ELF-1 (cell line): Measurements from ENCODE around the gene THSD7A.

Experiments
- DNase-seq: peaks from one replicate; pipeline ENCODE4 v3.0.0-alpha.2; 2016; ENCODE audit warnings: low read depth, low spot score

THSD7A gene

GRCh38 chr7:11831736-11832495, at the start of gene THSD7A:
THSD7A (minus strand) TSS chr7:11832198; CDS start chr7:11831946, 252 bp downstream.
- DNase-seq, result peak; percentile 80

- no peak for DNase-seq
Measured at GRCh38 chr7:11881680-11882079, 49.7 kb upstream of the THSD7A start.

GRCh38 chr7:11875635-11876034, 43.6 kb upstream of the THSD7A start:
- DNase-seq, result no peak

- no peak for DNase-seq
Measured at GRCh38 chr7:11865671-11866070, 33.7 kb upstream of the THSD7A start.

GRCh38 chr7:11858622-11859302, 26.8 kb upstream of the THSD7A start:
- no peak for DNase-seq

- DNase-seq, result no peak
Measured at GRCh38 chr7:11858026-11858425, 26.0 kb upstream of the THSD7A start.

GRCh38 chr7:11848251-11848650, 16.3 kb upstream of the THSD7A start:
- no peak for DNase-seq

- no peak for DNase-seq
Measured at GRCh38 chr7:11847336-11847735, 15.3 kb upstream of the THSD7A start.

- no peak for DNase-seq
Measured at GRCh38 chr7:11846361-11846955, 14.5 kb upstream of the THSD7A start.

- no peak for DNase-seq
Measured at GRCh38 chr7:11843113-11843765, 11.2 kb upstream of the THSD7A start.

- DNase-seq, result no peak
Measured at GRCh38 chr7:11841657-11842056, 9.7 kb upstream of the THSD7A start.

- no peak for DNase-seq
Measured at GRCh38 chr7:11835260-11835659, 3.3 kb upstream of the THSD7A start.

GRCh38 chr7:11833431-11833830, 1.4 kb upstream of the THSD7A start:
- no peak for DNase-seq

- DNase-seq, result no peak
Measured at GRCh38 chr7:11831156-11831735, 752 bp downstream of the THSD7A start.

GRCh38 chr7:11830582-11831155, 1.3 kb downstream of the THSD7A start:
- no peak for DNase-seq

- no peak for DNase-seq
Measured at GRCh38 chr7:11829954-11830353, 2.0 kb downstream of the THSD7A start.

GRCh38 chr7:11819947-11820346, 12.1 kb downstream of the THSD7A start:
- no peak for DNase-seq

GRCh38 chr7:11819271-11819670, 12.7 kb downstream of the THSD7A start:
- DNase-seq, result no peak

GRCh38 chr7:11818281-11818680, 13.7 kb downstream of the THSD7A start:
- DNase-seq, result no peak

GRCh38 chr7:11817111-11817740, 14.8 kb downstream of the THSD7A start:
- DNase-seq, result no peak

- no peak for DNase-seq
Measured at GRCh38 chr7:11811709-11812108, 20.3 kb downstream of the THSD7A start.
